ENCODE measurements around the gene ABCC2.

GRCh38 chr10:99809481-99809880, 27.0 kb downstream of the ABCC2 start:
- TF ChIP-seq CTCF (IDR thresholded peaks at IDR 0.05) (no peak), ZFX (IDR thresholded peaks at IDR 0.05; ENCODE audit: borderline replicate concordance) (no peak)

Measured in 22Rv1 (cell line).